ENCODE data around the gene C2CD5. TPM values are rescaled to one million over a fixed set of nuclear protein-coding genes. Genes with fewer than 3 reads are reported as not detected.

Gene C2CD5
- total and polyA plus RNA-seq, 10 donors = 21.2 to 76.3 (median 46.9) TPM

GRCh38 chr12:22480016-22480415 lies 64.3 kb downstream of the C2CD5 start:
- no peak overlapping the region for H3K27ac ChIP-seq
- no peaks in the 10 kb centered on the region for H3K27me3 ChIP-seq (replicated peaks in 1 of 7)
- no peak for DNase-seq
- H3K4me3 ChIP-seq = no peak overlapping the region
- TF ChIP-seq CTCF (IDR thresholded peaks at IDR 0.05 in 8 of 11, conservative IDR thresholded peaks at IDR 0.05 in 3 of 11) (no peak), POLR2AphosphoS5 (IDR thresholded peaks at IDR 0.05) (no peak), POLR2A (IDR thresholded peaks at IDR 0.05) (no peak)
- peaks cover 2 to 96% (median 31%) of the 10 kb centered on the region in 6 donors for H3K36me3 ChIP-seq
- 89 to 94% (median 92%) methylated on average over 3 of the region's 3 CpGs for WGBS, 5 donors
- H3K4me1 ChIP-seq = no peaks in the 10 kb centered on the region
- intact Hi-C loops (cut with DNase I; ENCODE audit: low total_unique reads) = no loop called here
- H3K9me3 ChIP-seq = no peaks in the 10 kb centered on the region

GRCh38 chr12:22477894-22478287 lies 66.5 kb downstream of the C2CD5 start:
- intact Hi-C loops (cut with DNase I; ENCODE audit: low total_unique reads) = no loop called here

GRCh38 chr12:22477166-22477893 lies 67.0 kb downstream of the C2CD5 start:
- no peak overlapping the region for H3K27ac ChIP-seq

More at GRCh38 chr12:22477894-22478287, 66.5 kb downstream of the C2CD5 start:
- Histone ChIP-seq H3K27ac (no peak overlapping the region), H3K27me3 (replicated peaks in 1 of 7) (no peaks in the 10 kb centered on the region), H3K9me3 (no peaks in the 10 kb centered on the region), H3K4me1 (peaks cover 0 to 9% (median 0%) of the 10 kb centered on the region in 6 donors), H3K4me3 (no peak overlapping the region), H3K36me3 (peaks cover 2 to 96% (median 18%) of the 10 kb centered on the region in 6 donors)
- 53 to 83% (median 73%) methylated on average over 2 of the region's 2 CpGs for WGBS, 5 donors
- TF ChIP-seq POLR2A (IDR thresholded peaks at IDR 0.05) (no peak), POLR2AphosphoS5 (IDR thresholded peaks at IDR 0.05) (no peak), CTCF (IDR thresholded peaks at IDR 0.05 in 8 of 11, conservative IDR thresholded peaks at IDR 0.05 in 3 of 11) (no peak)
- no peak for DNase-seq

More at GRCh38 chr12:22477166-22477893, 67.0 kb downstream of the C2CD5 start:
- Histone ChIP-seq H3K36me3 (peaks cover under 1 to 96% (median 15%) of the 10 kb centered on the region in 6 donors), H3K27me3 (replicated peaks in 1 of 7) (no peaks in the 10 kb centered on the region), H3K4me1 (peaks cover 0 to 9% (median 0%) of the 10 kb centered on the region in 6 donors), H3K9me3 (no peaks in the 10 kb centered on the region), H3K4me3 (no peak overlapping the region)
- 81 to 95% (median 87%) methylated on average over 4 of the region's 4 CpGs for WGBS, 5 donors
- no peak for DNase-seq
- TF ChIP-seq POLR2AphosphoS5 (IDR thresholded peaks at IDR 0.05) (no peak), CTCF (IDR thresholded peaks at IDR 0.05 in 8 of 11, conservative IDR thresholded peaks at IDR 0.05 in 3 of 11) (no peak), POLR2A (IDR thresholded peaks at IDR 0.05) (no peak)
- intact Hi-C loops (cut with DNase I; ENCODE audit: low total_unique reads) = no loop called here

All from spleen (tissue), 11 donors.